Activated CD4-positive, alpha-beta T cell treated with anti-CD3 and anti-CD28 coated beads, Interleukin-2, amount 50 U/mL, for 16 hours (primary cell): ENCODE measurements around the gene CBLC.

Source experiments
- DNase-seq: peaks from one replicate; pipeline ENCODE4 v3.0.0-alpha.2; 2020

Gene CBLC

DNA sequence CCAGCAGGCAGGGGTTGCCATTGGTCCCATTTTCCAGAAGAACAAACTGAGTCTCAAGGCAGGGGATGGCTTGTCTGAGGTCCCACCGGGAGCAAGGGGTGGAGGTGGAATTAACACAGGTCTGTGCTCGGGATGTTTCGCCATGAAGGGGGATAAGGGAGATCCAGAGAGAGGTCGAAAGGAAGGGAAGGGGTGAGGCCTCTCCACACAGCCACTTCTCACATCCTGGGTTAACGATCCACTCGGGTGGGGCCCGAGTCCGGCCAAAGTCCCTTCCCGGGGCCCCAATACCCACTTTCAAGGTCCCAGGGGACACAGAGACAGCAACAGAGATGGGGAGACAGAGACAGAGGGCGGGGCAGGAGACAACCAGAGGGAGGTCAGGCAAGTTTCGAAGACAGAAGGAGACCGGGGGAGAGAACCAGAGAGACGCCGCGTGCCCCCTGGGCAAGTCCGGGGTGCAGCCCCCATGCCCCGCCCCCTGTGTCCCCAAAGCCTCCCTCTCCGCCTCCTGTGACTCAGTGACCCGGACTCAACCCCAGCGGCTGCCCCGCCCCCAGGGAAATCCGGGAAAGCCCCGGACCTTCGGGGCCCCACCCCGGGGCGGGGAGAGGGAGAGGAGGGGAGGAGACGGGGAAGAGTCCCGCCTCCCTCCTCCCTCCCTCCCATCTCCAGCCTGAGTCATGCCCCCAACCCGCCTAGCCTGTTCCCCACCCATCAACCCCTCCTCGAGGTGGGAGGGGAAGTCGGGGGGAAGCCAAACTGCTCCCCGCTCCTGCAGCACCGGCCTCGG, 30.5 kb upstream of the CBLC start:
- peak; percentile 93 for DNase-seq

DNA sequence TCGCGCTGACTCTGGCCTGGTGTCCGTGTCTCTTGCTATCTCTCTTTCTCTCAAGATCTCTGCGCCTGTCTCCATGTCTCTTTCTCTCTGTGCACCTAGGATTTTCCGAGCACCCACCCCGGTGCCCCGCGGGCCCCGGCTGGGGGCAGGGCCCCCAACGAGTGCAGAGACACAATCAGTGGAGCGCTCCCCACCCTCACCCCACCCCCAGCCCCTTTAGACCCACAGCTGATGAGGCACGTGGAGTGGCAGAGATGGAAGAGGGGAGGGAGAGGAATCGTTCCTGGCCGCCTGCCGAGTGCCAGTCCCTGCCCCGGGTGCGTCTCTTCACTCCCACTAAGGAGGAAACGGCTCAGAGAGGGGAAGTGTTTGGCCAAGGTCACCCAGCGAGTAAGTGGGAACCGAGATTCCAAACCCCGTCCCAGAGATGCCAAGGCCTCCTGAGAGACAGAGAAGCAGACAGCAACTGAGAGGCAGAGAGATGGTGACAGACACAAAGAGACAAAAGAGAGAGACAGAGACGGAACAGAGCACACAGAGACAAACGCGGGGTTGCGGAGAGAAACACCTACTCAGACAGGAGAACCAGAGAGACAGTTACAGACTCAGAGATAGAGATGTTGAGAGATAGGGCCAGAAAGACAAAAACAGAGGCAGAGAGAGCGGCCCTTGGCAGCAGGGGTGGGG, 29.8 kb upstream of the CBLC start:
- DNase-seq = no peak

DNA sequence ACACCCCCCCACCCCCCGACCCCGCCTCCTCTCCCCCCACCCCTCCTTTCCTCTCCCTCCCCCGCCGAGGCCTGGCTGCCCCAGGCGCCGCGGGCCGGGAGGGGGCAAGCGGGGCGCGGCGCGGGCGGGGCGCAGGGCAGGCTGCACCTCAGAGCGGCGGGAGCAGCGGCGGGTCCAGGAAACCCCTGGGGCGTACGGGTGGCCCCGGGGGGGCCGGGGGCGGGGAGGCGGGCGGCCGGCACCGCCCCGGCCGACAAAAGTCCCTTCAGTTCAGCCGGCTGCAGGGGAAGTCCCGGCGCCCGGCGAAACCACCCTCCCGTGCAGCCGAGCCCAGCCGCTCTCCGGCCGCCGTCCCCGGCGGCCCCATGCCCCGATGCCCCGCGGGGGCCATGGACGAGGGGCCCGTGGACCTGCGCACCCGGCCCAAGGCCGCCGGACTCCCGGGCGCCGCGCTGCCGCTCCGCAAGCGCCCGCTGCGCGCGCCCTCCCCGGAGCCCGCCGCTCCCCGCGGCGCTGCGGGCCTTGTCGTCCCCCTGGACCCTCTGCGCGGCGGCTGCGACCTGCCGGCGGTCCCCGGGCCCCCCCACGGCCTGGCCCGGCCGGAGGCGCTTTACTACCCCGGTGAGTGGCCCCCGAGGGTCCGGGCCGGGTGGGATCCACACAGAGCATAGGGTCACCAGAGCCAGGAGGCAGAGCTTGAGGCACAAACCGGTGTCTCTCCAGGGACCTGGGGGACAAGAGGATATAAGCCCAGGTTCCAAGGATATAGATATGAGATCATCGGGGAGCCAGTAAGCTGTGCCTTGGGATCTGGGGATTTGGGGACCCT, 29.1 kb upstream of the CBLC start, which contains the start of gene BCL3:
Gene BCL3 (plus strand): TSS at position 283 of the 829 bp plus-strand sequence. CDS start 83 bp downstream, at position 366.
- DNase-seq = peak; percentile 80

DNA sequence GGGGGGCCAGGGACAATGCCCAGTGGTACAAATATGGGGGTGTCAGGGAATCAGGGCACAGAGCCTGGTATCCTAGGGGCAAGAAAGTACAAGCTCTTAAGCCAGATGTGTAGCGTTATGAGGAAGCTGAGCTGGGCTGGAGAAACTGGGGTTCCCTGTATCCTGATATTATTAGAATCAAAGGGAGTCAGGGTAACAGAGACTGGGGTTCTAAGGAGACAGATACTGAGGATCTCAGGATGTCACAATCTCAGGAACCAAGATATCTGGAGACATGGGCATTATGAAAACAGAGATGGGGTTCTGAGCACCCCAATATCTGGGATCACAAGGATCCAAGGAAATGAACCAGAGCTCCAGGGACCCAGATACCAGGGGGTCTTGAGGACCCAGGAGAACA, 28.4 kb upstream of the CBLC start:
- no peak for DNase-seq

DNA sequence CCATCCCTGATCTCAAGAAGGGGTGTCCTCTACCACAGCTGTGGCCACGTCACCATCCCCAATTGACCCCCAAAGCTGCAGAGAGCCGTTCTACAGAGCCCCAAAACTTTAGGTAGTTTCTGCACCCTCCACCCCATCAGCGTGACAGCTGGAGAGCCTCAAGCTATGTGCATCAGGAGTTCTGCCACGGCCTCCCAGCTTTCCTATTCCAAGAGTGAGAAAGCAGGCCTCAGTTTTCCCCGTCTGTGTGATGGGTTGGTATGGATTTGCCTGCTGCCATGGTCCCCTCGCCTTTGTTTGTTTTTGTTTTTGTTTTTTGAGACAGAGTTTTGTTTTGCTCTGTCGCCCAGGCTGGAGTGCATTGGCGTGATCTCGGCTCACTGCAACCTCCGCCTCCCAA, 27.7 kb upstream of the CBLC start:
- no peak for DNase-seq

DNA sequence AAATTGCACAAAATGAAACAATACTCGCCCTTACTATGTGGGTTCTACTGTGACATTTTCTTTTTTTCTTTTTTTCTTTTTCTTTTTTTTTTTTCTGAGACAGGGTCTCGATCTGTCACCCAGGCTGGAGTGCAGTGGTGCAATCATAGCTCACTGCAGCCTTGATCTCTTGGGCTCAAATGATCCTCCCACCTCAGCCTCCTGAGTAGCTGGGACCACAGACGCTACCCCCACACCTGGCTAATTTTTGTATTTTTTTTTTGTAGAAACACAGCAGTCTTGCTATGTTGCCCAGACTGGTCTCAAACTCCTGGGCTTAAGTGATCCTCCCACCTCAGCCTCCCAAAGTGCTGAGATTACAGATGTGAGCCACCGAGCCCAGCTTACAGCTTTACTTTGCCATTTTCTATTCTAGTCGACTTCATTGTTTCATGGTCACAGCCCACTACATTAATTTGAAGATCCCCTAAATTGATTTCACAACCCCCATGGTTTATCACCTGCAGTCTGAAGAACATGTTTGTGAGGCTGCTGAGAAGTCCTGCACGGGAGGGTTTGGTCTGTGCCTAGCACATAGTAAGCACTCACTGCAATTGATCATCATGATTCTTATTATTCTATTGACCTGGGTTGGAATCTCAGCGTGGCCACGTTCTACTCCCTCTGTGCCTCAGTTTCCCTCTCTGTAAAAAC, 25.4 kb upstream of the CBLC start:
- DNase-seq = no peak

DNA sequence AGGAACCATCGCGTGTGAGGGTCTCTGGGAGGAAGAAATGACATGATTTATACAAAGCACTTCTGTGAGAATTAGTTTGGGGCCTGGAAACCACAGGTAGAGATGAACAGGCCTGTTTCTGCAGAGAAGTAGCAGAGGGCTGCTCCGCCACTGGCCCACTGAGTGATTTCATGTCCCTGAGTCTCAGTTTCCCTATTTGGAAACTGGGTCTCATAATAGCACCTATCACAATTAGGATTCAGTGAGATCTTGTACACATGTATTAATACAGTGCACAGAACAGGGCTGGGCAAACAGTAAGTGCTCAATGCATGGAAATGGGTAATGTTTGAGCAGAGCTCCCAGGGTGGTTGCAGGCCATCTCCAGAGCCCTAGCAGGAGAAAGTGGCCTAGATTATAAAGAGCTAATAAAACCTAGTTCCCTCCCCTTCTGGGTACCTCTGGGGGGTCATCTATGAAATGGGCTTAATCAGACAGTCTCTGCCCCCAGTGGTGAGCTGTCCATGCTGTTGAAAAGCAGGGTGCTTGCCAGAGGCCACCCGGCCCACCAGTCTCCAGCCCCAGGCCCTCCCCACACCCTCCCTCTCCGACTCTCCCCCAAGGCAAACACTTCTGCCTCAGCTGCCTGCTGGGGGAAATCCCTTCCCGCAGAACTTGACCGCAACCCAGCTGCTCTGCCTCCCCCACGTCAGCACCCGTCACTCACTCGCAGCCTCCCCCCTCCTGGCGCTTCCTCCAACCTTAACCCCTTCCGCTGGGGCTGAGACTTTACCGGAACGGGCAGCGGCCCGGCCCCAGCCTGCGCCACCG, 24.7 kb upstream of the CBLC start:
- peak; percentile 98 for DNase-seq

DNA sequence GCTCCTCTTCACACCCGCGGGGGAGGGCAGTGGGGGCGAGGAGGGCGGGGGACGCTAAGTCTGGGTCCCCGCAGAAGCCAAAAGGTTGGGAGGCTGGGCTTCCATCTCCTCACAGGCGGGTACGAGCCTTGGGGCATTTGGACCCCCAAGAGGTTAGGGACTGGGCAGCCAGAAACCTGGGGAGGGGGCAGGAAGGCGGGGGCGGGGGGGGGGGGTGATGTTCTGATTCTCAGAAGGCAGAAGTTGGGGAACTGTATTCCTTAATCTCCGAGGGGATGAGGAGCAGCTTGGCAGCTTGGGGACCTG, 24.1 kb upstream of the CBLC start:
- no peak for DNase-seq

DNA sequence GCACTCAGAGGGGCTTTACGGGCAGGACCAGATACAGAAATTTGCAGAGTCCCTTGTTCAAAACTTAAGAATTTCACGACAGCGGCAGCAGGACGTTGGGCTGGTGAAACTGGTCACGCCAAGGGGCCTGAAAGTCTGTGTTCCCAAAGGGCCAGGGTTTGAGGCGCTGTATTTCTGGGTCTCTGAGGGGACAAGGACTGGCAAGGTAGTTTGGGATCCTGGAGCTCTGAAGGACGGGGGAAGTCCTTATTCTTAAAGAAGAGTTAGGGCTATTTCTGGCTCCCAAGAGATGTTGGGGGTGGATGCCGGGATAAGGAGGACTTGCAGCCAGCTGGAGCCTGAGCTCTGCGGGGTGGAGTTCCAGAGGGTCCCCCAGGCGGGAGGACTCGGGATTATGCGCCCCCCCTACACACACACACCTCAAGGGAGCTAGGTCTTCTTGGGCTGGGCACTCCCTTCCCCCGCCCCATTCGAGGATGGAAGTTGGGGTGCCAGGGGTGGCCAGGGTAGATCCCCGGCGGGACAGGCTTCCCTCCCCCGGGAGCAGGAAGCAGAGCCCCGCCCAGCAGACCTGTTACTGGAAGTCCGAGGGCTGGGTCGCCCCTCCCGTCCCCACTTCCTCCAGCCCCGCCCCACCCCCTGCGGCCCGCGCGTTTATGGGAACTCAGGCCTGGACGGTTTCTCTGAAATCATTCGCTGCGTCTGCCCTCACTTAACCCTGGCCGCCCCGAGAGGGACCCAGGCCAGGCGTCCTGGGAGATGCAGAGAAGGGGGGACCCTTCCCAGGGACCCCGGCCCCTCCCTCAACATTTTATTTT, 23.5 kb upstream of the CBLC start:
- DNase-seq = peak; percentile 92

DNA sequence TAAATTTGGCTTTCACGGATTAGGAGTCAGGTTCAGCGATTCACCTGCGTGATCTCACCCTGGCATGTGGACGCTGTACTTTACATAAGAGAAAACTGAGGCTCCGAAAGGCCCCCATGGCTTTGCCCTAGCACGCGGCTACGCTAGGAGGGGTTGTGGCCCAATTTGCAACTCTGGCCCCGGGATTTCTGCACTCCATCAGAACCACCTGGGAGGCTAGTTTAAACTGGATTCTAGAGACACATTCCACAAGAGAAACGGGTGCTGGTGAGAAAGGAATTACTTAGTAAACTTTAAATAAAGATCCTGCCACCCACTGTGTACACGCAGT, 23.0 kb upstream of the CBLC start:
- DNase-seq = no peak

DNA sequence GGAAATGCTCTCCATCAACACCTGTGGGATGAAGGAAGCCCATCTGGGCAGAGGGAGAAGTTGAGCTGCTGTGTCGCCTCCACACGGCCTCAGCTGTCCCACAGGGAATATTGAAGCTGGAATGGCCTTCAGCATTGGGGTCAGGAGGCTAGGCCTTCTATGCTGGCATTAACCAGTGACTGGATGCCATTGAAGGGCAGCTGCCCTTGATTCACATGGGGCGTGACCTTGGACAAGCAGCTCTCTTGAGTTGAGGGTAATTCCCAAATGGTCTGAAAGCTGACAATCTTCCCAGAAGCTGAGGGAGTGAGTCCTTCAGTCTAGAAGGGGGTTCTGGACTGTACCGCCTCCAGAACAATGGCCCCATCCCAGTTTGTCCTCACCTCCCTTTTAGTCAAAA, 22.5 kb upstream of the CBLC start:
- DNase-seq = no peak

DNA sequence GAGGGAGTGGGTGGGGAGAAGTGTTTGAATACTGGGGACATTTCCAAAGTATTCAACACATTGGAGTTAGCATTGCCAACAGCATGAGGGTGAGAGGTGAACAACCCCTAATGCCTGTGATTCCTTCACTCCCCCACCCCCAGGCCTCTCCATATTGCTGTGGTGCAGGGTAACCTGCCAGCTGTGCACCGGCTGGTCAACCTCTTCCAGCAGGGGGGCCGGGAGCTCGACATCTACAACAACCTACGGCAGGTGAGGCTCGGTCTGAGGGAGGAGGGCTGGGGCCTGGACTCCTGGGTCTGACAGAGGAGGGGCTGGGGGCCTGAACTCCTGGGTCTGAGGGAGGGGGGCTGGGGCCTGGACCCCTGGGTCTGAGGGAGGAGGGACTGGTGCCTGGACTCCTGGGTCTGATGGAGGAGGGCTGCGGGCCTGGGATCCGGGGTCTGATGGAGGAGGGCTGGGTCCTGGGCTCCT, 21.6 kb upstream of the CBLC start:
- no peak for DNase-seq

DNA sequence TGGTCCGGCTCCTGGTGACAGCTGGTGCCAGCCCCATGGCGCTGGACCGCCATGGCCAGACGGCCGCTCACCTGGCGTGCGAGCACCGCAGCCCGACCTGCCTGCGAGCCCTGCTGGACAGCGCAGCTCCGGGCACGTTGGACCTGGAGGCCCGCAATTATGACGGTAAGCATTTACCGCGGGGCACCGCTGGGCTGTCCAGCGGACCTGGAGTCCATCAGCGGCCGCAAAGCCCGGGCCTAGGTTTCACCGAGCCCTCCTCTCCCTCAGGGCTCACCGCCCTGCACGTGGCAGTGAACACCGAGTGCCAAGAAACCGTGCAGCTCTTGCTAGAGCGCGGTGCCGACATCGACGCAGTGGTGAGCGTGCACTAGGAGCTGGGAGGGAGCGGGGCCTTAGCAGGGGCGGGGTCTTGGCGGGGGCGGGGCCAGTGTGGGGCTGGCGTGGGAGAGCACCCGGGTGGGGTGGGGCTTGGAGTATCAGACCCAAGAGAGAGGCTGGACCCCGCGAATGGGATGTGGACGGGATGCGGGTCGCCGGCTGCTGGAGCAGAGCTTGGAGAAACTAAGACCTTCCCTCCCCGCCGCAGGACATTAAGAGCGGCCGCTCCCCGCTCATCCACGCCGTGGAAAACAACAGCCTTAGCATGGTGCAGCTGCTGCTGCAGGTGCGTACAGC, 20.5 kb upstream of the CBLC start:
- no peak for DNase-seq

DNA sequence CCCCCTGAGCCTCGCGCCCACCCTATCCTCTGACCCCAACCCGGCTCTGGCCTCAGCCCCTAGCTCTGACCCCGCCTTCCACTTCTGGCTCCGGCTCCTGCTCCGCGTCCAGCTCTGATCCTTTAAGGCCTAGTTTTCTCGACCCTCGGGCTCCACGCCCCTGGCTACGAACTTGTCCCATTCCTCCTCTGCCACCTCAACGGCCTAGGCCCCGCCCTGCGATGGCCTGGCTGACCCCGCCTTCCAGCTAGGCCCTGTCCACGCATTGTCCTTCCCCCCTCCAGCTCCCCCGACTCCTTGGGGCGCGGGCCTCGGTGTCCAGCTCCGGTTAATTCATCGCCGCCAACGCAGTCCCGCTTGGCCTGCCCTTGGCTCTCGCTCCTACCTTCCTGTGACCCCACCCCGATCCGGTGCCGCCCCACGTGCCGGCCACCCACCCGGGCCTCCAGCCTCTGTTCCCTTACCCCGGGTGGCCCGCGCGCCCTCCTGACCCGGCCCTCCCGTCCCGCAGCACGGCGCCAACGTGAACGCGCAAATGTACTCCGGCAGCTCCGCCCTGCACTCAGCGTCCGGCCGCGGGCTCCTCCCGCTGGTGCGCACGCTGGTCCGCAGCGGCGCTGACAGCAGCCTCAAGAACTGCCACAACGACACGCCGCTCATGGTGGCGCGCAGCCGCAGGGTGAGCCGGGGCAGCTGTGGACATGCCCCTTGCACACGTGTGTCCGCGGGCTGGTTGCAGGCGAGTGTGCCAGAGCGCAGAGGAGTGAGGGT, 19.8 kb upstream of the CBLC start:
- no peak for DNase-seq

DNA sequence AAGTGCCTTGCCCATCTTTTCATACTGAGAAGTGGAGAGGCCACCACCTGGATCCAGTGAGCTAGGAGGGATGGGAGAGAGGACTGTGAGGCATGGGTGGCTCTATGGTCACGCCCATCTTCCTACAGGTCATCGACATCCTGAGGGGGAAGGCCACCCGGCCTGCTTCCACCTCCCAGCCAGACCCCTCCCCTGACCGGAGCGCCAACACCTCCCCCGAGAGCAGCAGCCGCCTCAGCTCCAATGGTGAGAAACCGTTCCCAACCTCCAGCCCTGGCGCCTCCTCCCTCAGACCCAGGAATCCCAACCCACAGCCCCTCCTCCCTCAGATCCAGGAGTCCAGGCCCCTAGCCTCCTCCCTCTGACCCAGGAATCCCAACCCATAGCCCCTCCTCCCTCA, 19.1 kb upstream of the CBLC start:
- no peak for DNase-seq

DNA sequence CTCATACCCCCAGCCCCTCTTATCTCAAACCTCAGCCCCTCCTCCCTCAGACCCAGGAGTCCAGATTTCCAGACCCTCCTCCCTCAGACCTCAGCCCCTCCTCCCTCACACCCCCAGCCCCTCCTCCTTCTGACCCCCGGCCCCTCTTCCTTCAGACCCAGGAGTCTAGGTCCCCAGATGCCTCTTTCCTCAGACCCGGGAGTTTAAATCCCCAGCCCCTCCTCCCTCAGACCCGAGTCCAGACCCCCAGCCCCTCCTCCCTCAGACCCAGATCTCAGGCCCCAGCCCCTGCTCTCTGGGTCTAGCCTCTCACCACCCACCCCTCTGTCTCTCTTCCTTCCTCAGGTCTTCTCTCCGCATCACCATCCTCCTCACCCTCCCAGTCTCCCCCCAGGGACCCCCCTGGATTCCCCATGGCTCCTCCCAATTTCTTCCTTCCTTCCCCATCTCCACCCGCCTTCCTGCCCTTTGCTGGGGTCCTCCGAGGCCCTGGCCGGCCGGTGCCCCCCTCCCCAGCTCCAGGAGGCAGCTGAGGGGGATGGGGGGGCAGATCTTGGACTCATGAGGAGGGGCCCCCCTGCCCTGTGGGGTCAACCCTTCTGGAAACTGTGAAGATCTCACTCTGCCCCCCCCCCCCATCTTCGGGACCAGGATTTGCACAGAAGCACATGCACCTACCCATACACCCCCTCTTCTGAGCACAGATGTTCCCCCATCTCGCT, 18.4 kb upstream of the CBLC start:
- no peak for DNase-seq

DNA sequence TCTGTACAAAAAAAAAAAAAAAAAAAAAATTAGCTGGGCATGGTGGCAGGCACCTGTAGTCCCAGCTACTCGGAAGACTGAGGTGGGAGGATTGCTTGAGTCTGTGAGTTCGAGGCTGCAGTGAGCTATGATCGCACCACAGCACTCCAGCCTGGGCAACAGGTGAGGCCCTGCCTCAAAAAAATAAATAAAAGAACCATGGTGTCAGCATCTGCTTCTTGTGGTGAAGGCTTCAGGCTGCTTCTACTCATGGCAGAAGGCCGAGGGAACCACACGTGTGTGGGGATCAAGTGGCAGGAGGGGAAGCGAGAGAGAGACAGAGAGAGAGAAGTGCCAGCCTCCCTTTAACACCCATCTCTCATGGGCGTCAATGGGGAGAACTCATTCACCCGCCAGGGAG, 15.7 kb upstream of the CBLC start:
- no peak for DNase-seq

DNA sequence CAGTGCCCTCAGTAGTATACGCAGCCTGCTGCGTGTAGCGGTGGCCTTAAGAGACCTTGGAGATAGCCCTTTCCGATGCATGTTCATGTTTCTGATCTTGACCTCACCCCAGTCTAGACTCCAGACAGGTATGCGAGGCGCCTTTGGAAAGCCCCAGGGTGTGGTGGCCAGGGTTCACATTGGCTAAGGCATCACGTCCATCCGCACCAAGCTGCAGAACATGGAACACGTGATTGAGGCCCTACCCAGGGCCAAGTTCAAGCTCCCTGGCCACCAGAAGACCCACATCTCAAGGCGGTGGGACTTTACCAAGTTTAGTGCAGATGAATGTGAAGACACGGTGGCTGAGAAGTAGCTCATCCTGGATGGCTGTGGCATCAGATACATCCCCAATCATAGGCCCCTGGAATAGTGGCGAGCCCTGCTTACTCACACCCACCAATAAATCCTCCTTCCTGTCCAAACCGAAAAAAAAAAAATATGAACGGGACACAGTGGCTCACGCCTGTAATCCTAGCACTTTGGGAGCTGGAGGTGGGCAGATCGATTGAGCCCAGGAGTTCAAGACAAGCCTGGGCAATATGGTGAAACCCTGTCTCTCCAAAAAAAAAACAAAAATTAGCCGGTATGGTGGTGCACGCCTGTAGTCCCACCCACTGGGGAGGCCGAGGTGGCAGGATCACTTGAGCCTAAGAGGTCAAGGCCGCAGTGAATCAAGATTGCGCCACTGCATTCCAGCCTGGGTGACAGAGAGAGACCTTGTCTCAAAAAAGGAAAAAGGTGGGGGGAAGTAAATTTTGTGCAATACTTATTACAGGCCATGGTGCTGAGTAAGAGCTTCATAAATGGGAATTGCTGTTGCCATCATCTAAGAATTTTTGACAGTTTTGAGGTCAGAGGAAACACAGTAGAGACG, 12.4 kb upstream of the CBLC start:
- DNase-seq = no peak
